NCI-H146 (cell line): ENCODE results near the gene GNL3.
A peak's percentile ranks its signal among the peaks of the same experiment; 100 is the strongest.
"Not testable (repeated sequence)": the region's sequence is repeated elsewhere in the genome, so short reads cannot be mapped to it uniquely, and the experiment has no call there.

Experiments used
- DNase-seq: peaks from one replicate; lab custom pipeline; 2025; lab: John Stamatoyannopoulos, UW

The GNL3 gene, protein sequence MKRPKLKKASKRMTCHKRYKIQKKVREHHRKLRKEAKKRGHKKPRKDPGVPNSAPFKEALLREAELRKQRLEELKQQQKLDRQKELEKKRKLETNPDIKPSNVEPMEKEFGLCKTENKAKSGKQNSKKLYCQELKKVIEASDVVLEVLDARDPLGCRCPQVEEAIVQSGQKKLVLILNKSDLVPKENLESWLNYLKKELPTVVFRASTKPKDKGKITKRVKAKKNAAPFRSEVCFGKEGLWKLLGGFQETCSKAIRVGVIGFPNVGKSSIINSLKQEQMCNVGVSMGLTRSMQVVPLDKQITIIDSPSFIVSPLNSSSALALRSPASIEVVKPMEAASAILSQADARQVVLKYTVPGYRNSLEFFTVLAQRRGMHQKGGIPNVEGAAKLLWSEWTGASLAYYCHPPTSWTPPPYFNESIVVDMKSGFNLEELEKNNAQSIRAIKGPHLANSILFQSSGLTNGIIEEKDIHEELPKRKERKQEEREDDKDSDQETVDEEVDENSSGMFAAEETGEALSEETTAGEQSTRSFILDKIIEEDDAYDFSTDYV

DNA sequence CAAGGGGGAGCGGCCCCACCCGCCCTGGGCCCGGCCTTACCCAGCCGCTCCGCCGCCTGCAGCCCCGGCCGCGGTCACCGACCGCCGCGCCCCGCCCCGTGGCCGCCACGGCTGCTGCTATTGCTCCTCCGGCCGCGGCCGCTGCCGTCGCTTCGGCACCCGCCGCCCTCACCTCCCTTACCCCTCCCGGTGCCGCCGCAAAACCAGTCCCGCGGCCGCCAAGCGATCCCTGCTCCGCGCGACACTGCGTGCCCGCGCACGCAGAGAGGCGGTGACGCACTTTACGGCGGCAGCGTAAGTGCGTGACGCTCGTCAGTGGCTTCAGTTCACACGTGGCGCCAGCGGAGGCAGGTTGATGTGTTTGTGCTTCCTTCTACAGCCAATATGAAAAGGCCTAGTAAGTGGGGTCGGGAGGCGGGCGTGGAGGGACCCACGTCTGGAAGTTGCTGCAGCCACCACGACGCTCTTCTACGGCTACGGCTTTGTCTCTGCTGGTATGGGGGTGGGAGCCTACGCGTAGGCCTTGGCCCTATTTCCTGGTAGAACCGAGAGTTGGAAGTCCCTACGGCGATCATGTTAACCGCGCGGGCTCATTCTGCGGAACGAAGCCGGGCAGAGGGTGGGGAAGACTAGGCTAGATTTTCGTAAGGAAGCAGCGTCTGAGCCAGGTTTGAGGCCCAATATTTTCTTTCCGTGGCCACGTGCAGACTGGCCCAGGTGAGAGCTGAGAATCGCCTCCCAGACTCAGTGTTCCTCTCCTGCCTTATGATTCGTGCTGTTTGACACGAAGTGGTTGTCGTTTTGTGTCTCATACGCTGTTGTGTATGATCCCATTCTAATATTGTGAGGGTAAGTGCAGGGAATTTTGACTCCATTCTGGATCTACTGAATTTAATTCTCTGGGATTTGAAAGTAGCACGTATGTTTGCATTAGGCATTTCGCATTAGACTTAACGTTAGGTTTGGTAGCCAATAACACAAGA lies at the start of gene GNL3, which contains the start of gene PBRM1:
GNL3 (plus strand) TSS at position 324 of the 983 bp plus-strand sequence; CDS start at position 385, 61 bp downstream.
PBRM1 (minus strand) TSS at position 205 of the 983 bp plus-strand sequence.
- DNase-seq: peak; percentile 88

DNA sequence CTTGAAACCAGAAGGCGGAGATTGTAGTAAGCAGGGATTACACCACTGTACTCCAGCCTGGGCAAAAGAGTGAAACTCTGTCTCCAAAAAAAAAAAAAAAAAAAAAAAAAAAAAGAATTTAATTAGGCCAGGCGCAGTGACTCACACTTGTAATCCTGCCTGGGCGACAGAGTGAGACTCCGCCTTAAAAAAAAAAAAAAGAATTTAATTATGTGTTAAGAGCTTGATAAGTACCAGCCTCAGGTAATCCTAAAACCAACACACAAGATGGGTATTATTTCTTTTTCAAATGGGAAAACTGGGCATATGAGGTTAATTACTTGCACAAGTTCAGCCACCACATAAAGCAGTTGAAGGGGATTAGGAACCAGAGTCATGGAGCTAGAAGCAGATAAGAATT lies 49.2 kb upstream of the GNL3 start:
- DNase-seq: peak; percentile 57

DNA sequence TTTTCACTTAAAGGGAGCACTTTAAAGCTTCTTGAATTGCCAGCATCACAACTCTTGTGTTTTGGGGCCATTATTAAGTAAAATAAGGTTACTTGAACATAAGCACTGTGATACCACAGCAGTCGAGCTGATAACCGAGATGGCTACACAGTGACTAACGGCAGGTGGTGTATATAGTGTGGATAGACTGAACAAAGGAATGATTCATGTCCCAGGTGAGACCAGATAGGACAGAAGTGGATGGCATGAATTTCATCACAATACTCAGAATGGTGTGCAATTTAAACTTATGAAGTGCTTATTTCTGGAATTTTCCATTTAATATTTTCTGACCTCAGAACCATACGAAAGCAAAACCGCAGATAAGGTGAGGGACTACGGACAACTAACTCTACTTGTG lies 40.3 kb upstream of the GNL3 start:
- DNase-seq: peak; percentile 27

DNA sequence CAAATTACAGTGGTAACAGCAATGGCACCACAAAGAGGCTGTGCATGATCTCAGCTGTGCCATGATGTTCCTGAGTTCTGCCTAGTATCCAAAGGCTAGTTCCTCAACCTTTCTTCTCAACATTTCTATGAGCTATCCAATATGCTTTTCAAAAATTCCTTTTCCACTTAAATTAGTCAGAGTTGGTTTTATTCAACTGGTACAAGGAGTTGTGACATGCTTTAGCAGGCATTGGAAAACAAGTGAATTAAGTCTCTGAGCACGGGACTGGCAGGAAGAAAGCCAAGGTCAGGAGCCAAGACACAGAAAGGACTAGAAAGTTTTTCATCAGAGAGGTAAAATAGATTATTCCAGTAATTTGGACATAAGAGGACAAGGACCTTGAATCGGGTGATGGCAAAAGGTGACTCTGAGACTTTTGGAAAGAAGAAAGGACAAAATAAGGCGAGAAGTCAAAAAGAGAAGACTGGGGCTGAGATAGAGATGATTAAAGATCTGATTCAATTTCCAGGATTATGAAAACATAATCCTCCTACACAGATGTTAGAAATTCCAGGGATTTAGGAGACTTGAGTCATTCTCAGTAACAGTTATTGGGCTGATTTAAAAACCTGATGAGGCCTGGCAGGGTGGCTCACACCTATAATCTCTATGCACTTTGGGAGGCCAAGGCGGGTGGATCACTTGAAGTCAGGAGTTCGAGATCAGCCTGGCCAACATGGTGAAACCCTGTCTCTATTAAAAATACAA lies 36.2 kb upstream of the GNL3 start:
- no peak for DNase-seq

DNA sequence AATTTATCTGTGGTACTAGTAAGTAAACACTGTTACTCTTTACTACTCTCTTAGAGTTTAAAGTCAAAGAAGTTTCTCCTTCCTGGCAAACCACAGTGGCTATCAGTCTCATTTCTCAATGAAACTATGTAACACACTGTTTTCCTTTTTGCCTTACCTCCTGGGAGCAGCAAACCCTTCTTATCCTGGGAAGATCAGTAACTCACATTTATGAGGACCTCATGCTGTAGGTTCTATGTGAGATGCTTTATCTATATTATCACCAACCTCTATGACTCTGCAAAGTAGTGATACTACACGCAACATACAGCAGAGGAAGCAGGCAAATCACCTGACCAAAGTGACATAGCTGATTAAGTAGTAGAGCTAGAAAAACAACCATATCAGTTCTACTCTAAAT lies 35.4 kb upstream of the GNL3 start:
- DNase-seq: no peak

DNA sequence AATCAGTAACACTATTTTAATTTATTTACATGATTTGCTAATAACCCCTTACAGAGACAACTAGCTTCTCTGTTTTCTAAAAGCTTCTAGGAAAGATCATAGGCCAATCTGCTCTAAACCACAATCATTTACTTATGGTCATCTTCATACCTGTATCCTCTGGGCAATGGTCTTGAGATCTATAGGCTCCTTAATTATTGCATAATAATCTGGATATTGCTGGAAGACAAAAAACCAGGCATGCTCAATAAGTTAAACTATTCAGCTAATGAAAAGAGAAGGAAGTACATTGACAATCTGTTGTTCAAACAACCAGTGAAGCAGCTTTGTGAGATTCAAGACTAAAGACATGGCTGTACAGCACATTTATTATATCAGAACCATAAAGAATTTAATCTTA lies 34.2 kb upstream of the GNL3 start:
- no peak for DNase-seq

DNA sequence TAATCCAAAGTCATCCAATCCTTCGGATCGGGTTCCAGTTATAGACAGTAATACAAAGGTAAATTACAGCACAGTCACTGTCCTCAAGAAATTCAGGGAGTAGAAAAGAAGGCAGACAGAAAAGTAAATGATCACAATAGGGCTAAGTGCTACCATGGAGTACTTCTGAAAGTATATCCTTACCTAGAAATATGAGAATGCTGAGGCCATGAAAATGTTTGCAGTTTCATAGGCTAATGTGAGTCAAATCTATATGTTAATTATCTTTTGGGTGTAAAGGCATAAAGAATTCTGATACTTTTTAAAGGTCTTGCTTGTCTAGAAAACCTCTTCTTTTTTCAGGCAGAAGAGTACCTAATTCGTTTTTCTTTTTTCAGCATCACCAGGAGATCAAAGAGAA lies 29.9 kb upstream of the GNL3 start:
- DNase-seq: no peak

DNA sequence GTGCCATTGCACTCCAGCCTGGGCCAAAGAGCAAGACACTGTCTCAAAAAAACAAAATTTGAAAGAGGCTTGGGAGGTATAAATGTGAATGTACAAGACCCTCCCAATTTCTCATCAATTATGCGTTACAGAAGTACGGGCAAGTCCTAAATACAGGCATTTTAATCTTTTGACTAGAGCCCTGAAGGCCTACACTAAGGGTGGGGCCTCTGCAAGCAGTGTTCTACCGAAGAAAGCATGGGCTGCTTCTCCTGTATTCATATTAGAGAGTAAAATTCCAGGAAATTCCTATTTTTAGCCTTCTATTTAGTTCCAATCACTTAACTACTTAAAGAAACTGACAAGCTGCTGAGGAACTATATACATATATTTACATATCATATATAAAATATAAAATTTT lies 25.8 kb upstream of the GNL3 start:
- DNase-seq: no peak

DNA sequence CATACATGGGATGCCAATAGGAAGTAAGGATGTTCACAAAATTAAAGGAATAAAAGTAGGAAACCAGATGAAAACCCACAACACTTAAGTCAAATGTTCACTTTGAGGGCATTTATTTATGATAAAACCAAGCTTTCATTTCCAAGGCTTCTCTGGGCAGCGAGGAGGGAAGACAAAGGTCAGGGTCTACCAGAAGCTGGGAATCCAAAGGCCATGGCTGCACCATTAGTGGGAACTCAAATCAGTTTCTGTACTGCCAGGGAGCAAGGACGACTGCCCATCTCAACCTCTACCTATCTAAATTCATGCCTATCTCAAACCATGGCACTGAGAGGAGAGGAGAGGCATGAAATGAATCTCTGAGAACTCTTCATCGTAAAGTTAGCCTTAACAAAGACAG lies 22.7 kb upstream of the GNL3 start:
- no peak for DNase-seq

DNA sequence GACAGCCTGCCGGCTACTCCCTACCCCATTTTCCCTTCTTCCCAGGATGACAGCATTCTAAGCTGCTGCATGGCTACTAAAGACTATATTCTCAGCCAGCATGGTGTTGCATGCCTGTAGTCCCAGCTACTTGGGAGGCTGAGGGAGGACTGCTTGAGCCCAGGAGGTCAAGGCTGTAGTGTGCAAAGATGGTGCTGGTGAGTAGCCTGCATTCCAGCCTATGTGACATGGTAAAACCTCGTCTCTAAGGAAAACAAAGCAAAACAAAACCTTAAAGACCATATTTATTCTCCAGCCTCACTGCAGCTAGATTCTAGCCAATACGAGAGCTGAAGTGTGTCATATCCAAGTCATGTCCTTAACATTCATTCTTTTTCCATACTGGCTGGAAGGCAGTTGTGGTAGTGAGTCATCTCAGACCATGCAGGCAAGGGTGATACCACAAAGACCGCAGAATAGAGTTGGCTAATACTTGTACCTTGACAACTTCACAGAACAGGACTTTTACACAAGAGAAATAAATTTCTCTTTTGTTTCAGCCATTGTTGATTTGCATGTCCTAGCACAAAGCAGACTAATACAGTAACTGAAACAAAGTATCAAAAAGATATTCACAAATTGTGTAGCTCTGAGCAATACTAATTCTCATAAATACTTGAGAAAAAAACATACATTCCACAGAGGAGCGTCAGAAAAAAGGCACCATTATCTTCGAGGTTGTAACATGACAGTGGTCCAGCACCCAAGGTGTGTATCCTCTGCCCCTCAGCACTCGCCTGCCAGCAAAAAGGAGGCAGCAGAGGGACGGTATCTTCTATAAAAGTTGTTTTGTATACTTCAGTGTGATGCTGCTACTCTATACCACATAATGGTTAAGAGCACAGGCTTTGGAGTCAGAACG lies 15.0 kb upstream of the GNL3 start:
- no peak for DNase-seq

DNA sequence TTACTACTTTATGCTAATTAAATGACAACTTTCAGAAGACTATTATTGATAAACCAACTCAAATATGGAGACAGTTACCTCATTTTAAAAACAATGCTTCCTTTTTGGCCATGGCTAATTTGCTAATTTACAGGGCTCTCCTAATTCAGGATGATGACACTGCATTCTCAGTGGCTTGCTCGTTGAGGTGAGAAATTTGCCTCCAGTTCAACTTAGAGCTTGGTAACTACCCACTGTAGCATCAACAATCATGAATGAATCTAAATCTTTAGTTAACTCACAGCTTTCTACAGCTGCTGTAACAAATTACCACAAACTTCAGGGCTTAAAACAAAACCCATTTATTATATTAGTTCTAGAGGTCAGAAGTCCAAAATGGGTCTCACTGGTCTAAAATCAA lies 14.2 kb upstream of the GNL3 start:
- DNase-seq: no peak

DNA sequence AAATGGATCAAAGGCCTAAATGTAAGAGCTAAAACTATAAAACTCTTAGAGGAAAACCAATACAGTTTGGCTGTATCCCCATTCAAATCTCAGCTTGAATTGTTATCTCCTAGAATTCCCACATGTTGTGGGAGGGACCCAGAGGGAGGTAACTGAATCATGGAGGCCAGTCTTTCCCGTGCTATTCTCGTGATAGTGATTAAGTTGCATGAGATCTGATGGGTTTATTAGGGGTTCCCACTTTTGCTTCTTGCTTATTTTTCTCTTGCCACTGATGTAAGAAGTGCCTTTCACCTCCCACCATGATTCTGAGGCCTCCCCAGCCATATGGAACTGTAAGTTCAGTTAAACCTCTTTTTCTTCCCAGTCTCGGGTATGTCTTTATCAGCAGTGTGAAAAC lies 9.6 kb upstream of the GNL3 start:
- not testable (repeated sequence) for DNase-seq

DNA sequence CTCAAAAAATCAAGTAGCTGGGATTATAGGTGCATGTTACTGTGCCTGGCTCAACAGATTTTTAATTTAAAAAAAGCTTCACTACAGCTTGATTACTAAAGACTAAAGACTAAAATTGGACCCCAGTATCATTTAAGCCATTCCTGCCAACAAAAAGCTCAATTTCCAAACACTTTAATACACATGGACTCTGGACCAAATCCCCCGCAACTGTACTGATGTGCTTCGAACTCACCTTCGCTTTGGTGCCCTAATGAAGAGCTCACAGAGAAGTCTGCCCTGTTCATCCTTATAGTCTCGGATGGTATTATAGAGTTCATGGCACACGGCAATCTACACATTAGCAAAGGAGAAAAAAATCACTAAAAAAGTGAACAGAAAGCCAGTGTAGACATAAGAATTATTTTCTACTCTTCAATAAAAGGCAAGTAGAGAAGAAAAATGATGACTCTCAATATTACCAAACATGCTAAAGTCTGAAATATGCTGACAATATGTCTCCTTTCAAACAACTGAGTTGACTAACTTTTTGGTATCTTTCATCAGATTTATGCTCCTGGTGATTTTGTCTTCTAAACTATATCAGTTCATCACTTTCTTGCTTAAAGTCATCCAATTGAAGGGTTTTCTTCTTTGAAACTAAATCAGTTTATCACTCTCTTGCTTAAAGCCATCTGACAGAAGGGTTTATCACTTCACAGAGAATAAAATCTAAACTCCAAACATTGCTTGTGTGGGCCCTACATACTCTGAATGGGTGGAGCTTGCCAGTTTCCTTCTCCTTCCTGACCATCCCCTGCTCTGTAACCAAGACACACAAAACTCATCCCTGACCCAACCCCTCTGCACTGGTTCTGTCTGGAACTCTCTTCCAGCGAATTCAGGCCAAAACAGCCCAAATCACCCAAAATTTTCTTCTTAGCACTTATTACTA lies 7.3 kb upstream of the GNL3 start:
- no peak for DNase-seq

DNA sequence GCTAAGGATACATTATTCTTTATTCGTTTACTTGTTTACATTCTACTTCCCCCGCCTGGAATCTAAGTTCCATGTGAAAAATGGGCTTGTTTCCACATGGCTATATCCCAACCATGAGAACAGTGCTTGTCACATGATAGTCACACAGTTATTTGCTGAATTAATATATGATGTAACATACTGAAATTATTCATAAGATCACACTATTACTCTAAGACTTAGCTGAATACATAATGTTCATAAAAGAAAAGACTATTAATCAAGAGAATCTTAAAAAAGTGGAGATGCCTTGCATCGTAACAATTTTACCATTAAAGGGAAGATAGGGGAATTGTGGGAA lies 6.7 kb upstream of the GNL3 start:
- DNase-seq: no peak

DNA sequence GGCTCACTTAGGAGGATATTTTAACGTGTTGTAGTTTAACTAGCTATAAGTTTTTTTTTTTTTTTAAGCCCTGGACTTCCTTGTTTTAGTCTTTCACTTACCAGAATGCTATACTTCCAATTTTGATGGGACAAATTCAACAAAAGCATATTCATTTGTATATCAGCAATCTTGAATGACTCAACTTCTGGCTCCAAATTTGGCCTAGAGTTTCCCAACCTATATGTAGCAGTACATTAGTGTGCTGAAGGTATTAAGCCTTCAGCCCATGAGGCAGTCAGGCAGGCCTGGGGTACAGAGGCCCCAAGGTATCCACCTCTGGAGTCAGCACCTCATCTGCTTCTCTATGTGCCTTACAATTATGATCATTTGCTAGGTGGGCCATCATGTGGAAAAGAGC lies 6.0 kb upstream of the GNL3 start:
- no peak for DNase-seq

DNA sequence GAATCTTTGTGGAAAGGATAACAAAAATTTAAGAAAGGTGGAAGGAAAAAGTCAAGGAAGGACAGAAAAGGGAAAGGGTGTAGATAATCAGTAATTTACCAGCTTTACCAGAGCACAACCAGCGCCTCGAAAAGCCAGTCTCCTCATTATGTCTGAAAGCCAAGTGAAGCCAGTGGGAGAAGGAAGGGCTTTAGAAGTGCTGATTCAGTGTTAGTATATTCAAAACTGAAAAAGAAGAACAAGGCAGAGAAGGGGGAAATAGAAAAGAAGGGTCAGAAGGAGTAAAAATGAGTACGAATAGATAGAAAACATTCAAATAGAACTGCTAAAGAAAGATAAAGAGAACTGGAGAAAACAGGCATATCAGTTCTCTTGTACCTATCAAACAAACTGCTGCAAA lies 4.2 kb upstream of the GNL3 start:
- DNase-seq: no peak

DNA sequence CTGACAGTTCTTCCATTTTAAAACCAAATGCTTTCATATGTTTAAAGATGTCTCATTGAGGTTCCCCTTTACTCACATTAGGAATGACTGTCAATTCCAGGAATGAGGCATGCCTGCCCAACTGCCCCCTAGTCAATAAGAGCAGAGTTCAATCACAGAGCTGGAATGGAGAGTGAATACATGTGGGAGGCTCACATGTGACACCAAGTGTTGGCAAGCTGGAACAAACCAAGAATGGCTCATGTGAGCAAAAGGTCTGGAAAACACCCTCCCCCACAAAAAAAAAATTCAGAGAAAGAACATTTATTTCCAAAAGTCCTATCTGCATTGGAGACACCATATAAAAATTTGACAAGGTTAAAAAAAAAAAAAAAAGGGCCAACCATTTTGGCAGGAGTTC lies 3.8 kb upstream of the GNL3 start:
- DNase-seq: no peak

DNA sequence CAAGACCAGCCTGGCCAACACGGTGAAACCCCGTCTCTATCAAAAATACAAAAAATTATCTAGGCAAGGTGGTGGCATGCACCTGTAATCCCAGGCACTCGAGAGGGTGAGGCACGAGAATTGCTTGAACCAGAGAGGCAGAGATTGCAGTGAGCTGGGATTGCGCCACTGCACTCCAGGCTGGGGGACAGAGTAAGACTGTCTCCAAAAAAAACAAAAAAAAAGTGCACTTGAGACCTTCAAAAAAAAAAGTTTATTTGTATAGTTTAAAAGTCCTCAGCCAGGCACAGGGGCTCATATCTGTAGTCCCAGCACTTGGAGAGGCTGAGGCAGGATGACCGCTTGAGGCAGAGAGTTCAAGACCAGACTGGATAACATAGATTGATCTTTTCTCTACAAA lies 2.2 kb upstream of the GNL3 start:
- DNase-seq: no peak

DNA sequence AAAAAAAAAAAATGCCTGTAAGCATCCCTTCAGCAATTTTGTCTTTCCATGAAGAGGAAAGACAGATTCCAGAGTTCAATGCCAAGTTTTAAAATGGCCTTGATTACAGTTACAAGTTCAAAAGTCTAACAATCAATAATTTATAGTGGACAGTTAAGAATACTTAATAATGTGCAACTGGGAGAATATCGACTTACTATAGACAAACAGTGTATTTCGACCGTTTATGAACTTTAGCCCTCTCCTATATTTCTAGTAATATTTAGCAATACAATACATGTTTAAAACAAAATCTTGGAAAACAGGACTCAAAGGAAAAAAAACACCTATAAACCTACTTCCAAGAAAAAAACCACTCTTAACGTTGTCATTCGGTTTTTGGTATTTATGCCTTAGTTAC lies 1.6 kb upstream of the GNL3 start:
- no peak for DNase-seq

DNA sequence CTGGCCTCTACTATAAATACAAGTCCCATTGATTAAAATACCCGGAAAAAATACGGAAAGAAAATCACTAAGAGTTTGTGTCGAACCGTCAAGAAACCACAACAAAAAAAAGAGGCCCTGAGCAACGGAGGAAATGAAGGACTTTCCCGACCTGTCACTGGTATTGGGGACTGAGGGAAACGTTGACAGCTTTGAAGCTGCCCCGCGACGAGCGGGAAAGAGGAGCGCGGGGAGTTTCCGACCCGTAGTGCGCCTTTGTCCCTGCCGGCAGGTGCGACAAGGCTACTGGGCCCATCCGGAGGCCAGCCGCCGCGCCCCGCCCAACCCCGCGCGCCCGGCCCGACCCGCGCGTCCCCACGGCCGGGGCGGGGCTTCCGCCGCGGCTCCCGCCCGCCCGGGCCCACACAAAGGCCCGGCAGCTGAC lies 535 bp upstream of the GNL3 start:
- peak; percentile 84 for DNase-seq
